H1 (cell line): Measurements from ENCODE around the gene PAIP2. TPM values are rescaled to one million over a fixed set of nuclear protein-coding genes. Genes with fewer than 3 reads are reported as not detected.

Experiments used
- CTCF ChIA-PET: fragments of 300-600 bp; sonication (Branson Sonifier 250); formaldehyde crosslinking; loops from one replicate; lab custom pipeline; 2021; ENCODE audit not compliant: partially characterized antibody; lab: Charles Lee
- POLR2A ChIA-PET: fragments of 300-600 bp; sonication (Branson Sonifier 250); formaldehyde crosslinking; loops from one replicate; lab custom pipeline; 2021; ENCODE audit warnings: inconsistent platforms; ENCODE audit not compliant: partially characterized antibody; lab: Charles Lee
- DNase-seq, 2 experiments: peaks; one replicate each; pipeline versions ENCODE4 v3.0.0 to v3.0.0-alpha.2; 2010 to 2022; ENCODE audit warnings: low spot score in 2 of 2, low read depth in 1 of 2, mixed read lengths in 1 of 2
- FAIRE-seq: peaks from 2 replicates; lab custom pipeline; 2011; peaks lifted over from hg19 to GRCh38; lab: Jason Lieb, UNC
- H2AFZ ChIP-seq: 2 replicates; pipeline ENCODE4 v1.8.1; 2012; ENCODE audit warnings: low read length, inconsistent platforms
- H2AK5ac ChIP-seq: 2 replicates; pipeline ENCODE4 v1.6.1; 2013; ENCODE audit warnings: low read depth, low read length
- H2BK120ac ChIP-seq: replicated peaks from 2 replicates; pipeline ENCODE3; 2013; ENCODE audit warnings: low read depth, low read length, inconsistent platforms
- H2BK12ac ChIP-seq: 2 replicates; pipeline ENCODE4 v1.6.1; 2013; ENCODE audit warnings: low read depth, low read length
- H2BK15ac ChIP-seq: 2 replicates; pipeline ENCODE4 v1.6.1; 2013; ENCODE audit warnings: low read length
- H2BK20ac ChIP-seq: 2 replicates; pipeline ENCODE4 v1.6.1; 2013; ENCODE audit warnings: low read length
- H2BK5ac ChIP-seq: 2 replicates; pipeline ENCODE4 v1.6.1; 2013; ENCODE audit warnings: low read depth, low read length
- H3K14ac ChIP-seq: 2 replicates; pipeline ENCODE4 v1.6.1; 2013; ENCODE audit warnings: inconsistent platforms; ENCODE audit not compliant: insufficient read length
- H3K18ac ChIP-seq: 2 replicates; pipeline ENCODE4 v1.6.1; 2013; ENCODE audit warnings: low read length; ENCODE audit errors: extremely low read depth
- H3K23ac ChIP-seq: 2 replicates; pipeline ENCODE4 v1.6.1; 2013; ENCODE audit warnings: inconsistent platforms; ENCODE audit not compliant: insufficient read length
- H3K23me2 ChIP-seq: 2 replicates; pipeline ENCODE4 v1.6.1; 2013; ENCODE audit warnings: low read depth, low read length
- H3K27ac ChIP-seq: 2 replicates; pipeline ENCODE4 v1.6.1; 2011; ENCODE audit warnings: low read depth, low read length, inconsistent platforms
- H3K27me3 ChIP-seq, 4 experiments: replicated peaks in 1 of 4; 1 replicate in 1 of 4; 2 replicates in 3 of 4; pipeline versions ENCODE4 v1.6.1 to v1.8.1; 2011 to 2013; ENCODE audit warnings: low read length in 3 of 4, mild to moderate bottlenecking in 3 of 4, inconsistent platforms in 2 of 4, mixed read lengths in 2 of 4, moderate library complexity in 1 of 4; ENCODE audit not compliant: control insufficient read depth in 3 of 4, insufficient read depth in 3 of 4; ENCODE audit errors: extremely low read depth in 1 of 4
- H3K36me3 ChIP-seq, 4 experiments: 2 replicates each; pipeline versions ENCODE4 v1.6.1 to v1.8.1; 2011 to 2013; ENCODE audit warnings: mild to moderate bottlenecking in 4 of 4, low read length in 3 of 4, moderate library complexity in 2 of 4, control low read depth in 1 of 4, inconsistent platforms in 1 of 4; ENCODE audit not compliant: insufficient read depth in 4 of 4, control insufficient read depth in 2 of 4
- H3K4ac ChIP-seq: replicated peaks from 2 replicates; pipeline ENCODE3; 2013; ENCODE audit warnings: low read length, low read depth, mixed read lengths, inconsistent platforms; ENCODE audit not compliant: insufficient read length
- H3K4me1 ChIP-seq, 4 experiments: replicated peaks in 1 of 4; 1 replicate in 1 of 4; 2 replicates in 3 of 4; pipeline versions ENCODE4 v1.6.1 to v1.8.1; 2011 to 2013; ENCODE audit warnings: low read length in 3 of 4, inconsistent platforms in 2 of 4, mixed read lengths in 1 of 4; ENCODE audit not compliant: insufficient read depth in 4 of 4, control insufficient read depth in 3 of 4
- H3K4me2 ChIP-seq, 2 experiments: 2 replicates each; pipeline versions ENCODE4 v1.6.1 to v1.8.1; 2011 to 2013; ENCODE audit warnings: low read depth in 2 of 2, low read length in 2 of 2, control low read depth in 1 of 2, inconsistent platforms in 1 of 2, mild to moderate bottlenecking in 1 of 2; ENCODE audit not compliant: insufficient read depth in 1 of 2
- H3K4me3 ChIP-seq, 4 experiments: fragments of 200-600, 300-600 bp in 1 of 4; sonication (generic), shearing (Covaris generic), sonication (Bioruptor Twin) in 1 of 4; 2 replicates each; pipeline versions ENCODE4 v1.5.1 to v1.8.1; 2011 to 2016; ENCODE audit warnings: low read length in 4 of 4, low read depth in 3 of 4, control low read depth in 2 of 4, inconsistent platforms in 2 of 4, mild to moderate bottlenecking in 2 of 4, mixed read lengths in 1 of 4, moderate library complexity in 1 of 4; ENCODE audit not compliant: insufficient read depth in 2 of 4; ENCODE audit errors: extremely low read depth in 1 of 4
- H3K56ac ChIP-seq: replicated peaks from 2 replicates; pipeline ENCODE3; 2013; ENCODE audit warnings: low read depth, mild to moderate bottlenecking, mixed read lengths, low read length, inconsistent platforms; ENCODE audit not compliant: insufficient read length
- H3K79me1 ChIP-seq: 2 replicates; pipeline ENCODE4 v1.6.1; 2013; ENCODE audit warnings: low read depth, low read length, control low read depth
- H3K79me2 ChIP-seq, 2 experiments: 2 replicates each; pipeline versions ENCODE4 v1.6.1 to v1.8.1; 2012 to 2013; ENCODE audit warnings: low read length in 2 of 2, mild to moderate bottlenecking in 2 of 2, inconsistent platforms in 1 of 2; ENCODE audit not compliant: insufficient read depth in 2 of 2, control insufficient read depth in 1 of 2
- H3K9ac ChIP-seq, 4 experiments: replicated peaks in 1 of 4; 1 replicate in 1 of 4; 2 replicates in 3 of 4; pipeline versions ENCODE4 v1.6.1 to v1.8.1; 2011 to 2013; ENCODE audit warnings: low read depth in 3 of 4, low read length in 3 of 4, control low read depth in 2 of 4, mild to moderate bottlenecking in 2 of 4, moderate library complexity in 2 of 4, inconsistent platforms in 1 of 4; ENCODE audit errors: extremely low read depth in 1 of 4
- H3K9me3 ChIP-seq, 2 experiments: 2 replicates each; pipeline versions ENCODE4 v1.6.1 to v1.8.1; 2012 to 2013; ENCODE audit warnings: mild to moderate bottlenecking in 2 of 2, moderate library complexity in 2 of 2, control low read depth in 1 of 2, inconsistent platforms in 1 of 2, low read depth in 1 of 2, low read length in 1 of 2, mixed read lengths in 1 of 2; ENCODE audit not compliant: insufficient read depth in 2 of 2
- H4K20me1 ChIP-seq, 2 experiments: replicated peaks in 1 of 2; 2 replicates each; pipeline versions ENCODE3 to v1.8.1; 2011 to 2013; ENCODE audit warnings: inconsistent platforms in 2 of 2, low read length in 2 of 2, mild to moderate bottlenecking in 1 of 2; ENCODE audit not compliant: insufficient read depth in 2 of 2, control insufficient read depth in 1 of 2
- H4K5ac ChIP-seq: 2 replicates; pipeline ENCODE4 v1.6.1; 2013; ENCODE audit warnings: low read length, low read depth, mixed read lengths, inconsistent platforms; ENCODE audit not compliant: insufficient read length
- H4K8ac ChIP-seq: 2 replicates; pipeline ENCODE4 v1.8.0; 2013; ENCODE audit warnings: mild to moderate bottlenecking, moderate library complexity, low read length, inconsistent platforms; ENCODE audit not compliant: insufficient read depth; ENCODE audit errors: extremely low read depth
- H4K91ac ChIP-seq: replicated peaks from 2 replicates; pipeline ENCODE3; 2013; ENCODE audit warnings: low read length, mixed read lengths, inconsistent platforms; ENCODE audit not compliant: insufficient read length
- CHD2 ChIP-seq: IDR thresholded peaks from 2 replicates; pipeline ENCODE4 v1.6.1; 2012; ENCODE audit warnings: low read length, improper control_type of control experiment
- CTBP2 ChIP-seq: IDR thresholded peaks from 2 replicates; pipeline ENCODE4 v1.7.0; 2011; ENCODE audit warnings: borderline replicate concordance, mild to moderate bottlenecking, moderate library complexity, mixed read lengths, low read length; ENCODE audit not compliant: insufficient read depth, insufficient read length
- GABPA ChIP-seq: IDR thresholded peaks from 2 replicates; pipeline ENCODE4 v1.6.1; 2011; ENCODE audit warnings: mild to moderate bottlenecking, low read length, moderate library complexity, borderline replicate concordance; ENCODE audit not compliant: insufficient read depth
- MAFK ChIP-seq: IDR thresholded peaks from 2 replicates; pipeline ENCODE4 v1.6.1; 2012; ENCODE audit warnings: low read depth, mild to moderate bottlenecking, improper control_type of control experiment, low read length
- NANOG ChIP-seq: IDR thresholded peaks from 2 replicates; pipeline ENCODE4 v1.6.1; 2011; ENCODE audit warnings: low read length, low read depth, mild to moderate bottlenecking, inconsistent platforms; ENCODE audit not compliant: insufficient read depth, poor library complexity, severe bottlenecking
- POLR2A ChIP-seq, 2 experiments: IDR thresholded peaks; 1 replicate in 1 of 2; 2 replicates in 1 of 2; pipeline ENCODE4 v1.6.1; 2011; ENCODE audit warnings: low read depth in 2 of 2, low read length in 2 of 2, mild to moderate bottlenecking in 2 of 2; ENCODE audit errors: control extremely low read depth in 1 of 2
- SP1 ChIP-seq: IDR thresholded peaks from 2 replicates; pipeline ENCODE4 v1.6.1; 2011; ENCODE audit warnings: low read depth, low read length
- ZNF274 ChIP-seq: IDR thresholded peaks from 2 replicates; pipeline ENCODE4 v1.7.0; 2012; ENCODE audit warnings: low read length, borderline replicate concordance; ENCODE audit errors: extremely low read depth
- WGBS, 2 experiments: shearing (Covaris generic) in 1 of 2; methylation state at CpG; one replicate each; pipeline versions ENCODE4 v1.1.6 to v1.1.7; 2013 to 2015; ENCODE audit warnings: low lambda C conversion rate in 2 of 2, mixed read lengths in 2 of 2, inconsistent platforms in 1 of 2, low coverage in 1 of 2, missing lambda C conversion rate in 1 of 2; ENCODE audit not compliant: insufficient replicate concordance in 2 of 2, insufficient coverage in 1 of 2, insufficient read length in 1 of 2; ENCODE audit errors: extremely low coverage in 1 of 2, missing lambda C conversion rate in 1 of 2; 5-methylcytosine and 5-hydroxymethylcytosine counted together
- polyA plus RNA-seq, 7 experiments: library from polyadenylated mRNA; depleted of rRNA in 3 of 7; stranded (reverse) in 5 of 7; unstranded in 2 of 7; fragments of >200 nt in 5 of 7; fragments of 200-250 nt in 2 of 7; gene quantifications; 1 replicate in 5 of 7; 2 replicates in 1 of 7; 4 replicates in 1 of 7; pipeline versions ENCODE4 v1.2.1 to v1.2.3, GENCODE V29; 2011 to 2013; ENCODE audit warnings: missing spikeins in 2 of 7, mixed read lengths in 2 of 7
- total RNA-seq: library from RNA; stranded (reverse); fragmentation: NEBNext Ultra II Directional; extraction: Animal tissue kit (Norgen Biotek cat#: 25700); gene quantifications from 2 replicates; pipeline ENCODE4 v1.2.1, GENCODE V29; 2021

Gene PAIP2
- total and polyA plus RNA-seq, 2 of the 8 experiments (the other 6 are each of a cell fraction or from before 2014, with no cell fraction given), result 87.6 to 162 TPM

GRCh38 chr5:139389701-139390638 lies 48.3 kb downstream of the PAIP2 start, which contains the start of gene MZB1:
MZB1 (minus strand) TSS chr5:139389913; CDS start chr5:139389856, 57 bp downstream.
- H2BK12ac ChIP-seq, result peak within 1 kb of the TSS; percentile 71; the same call in 1 of the 2 replicates
- H3K4me2 ChIP-seq, result peak within 1 kb of the TSS in 1 of 2 experiments; percentile 48; a peak in 1 of 4 replicates
- H4K5ac ChIP-seq, result no peak within 1 kb of the TSS
- no peak within 1 kb of the TSS for H3K14ac ChIP-seq
- 95% methylated on average over 11 of the region's 11 CpGs; no CpG with 5 or more reads in 1 of the 2 experiments for WGBS, 2 experiments
- H2BK15ac ChIP-seq, result peak within 1 kb of the TSS; percentile 46; the same call in 1 of the 2 replicates
- H3K4me3 ChIP-seq, result no peak within 1 kb of the TSS
- H4K91ac ChIP-seq, result peak within 1 kb of the TSS; percentile 73
- no peak within 1 kb of the TSS for H3K23ac ChIP-seq
- peaks cover 3 to 34% (median 19%) of the 10 kb centered on the region in 4 experiments for H3K4me1 ChIP-seq
- CTCF ChIA-PET, result interaction anchor here (0.6 to 2.2 kb wide), 4 partner anchors 9 to 74 kb away, joined by 3 to 8 read pairs (median 5); partner anchors contain the start of gene PAIP2
- peak within 1 kb of the TSS; percentile 87 for H2BK20ac ChIP-seq
- FAIRE-seq (no peak), DNase-seq (no peak)
- H3K23me2 ChIP-seq, result peaks cover 25% of the 10 kb centered on the region; the same call in 1 of the 2 replicates
- no peak within 1 kb of the TSS; the same call in 1 of the 2 replicates for H2BK5ac ChIP-seq
- no peak within 1 kb of the TSS for H3K56ac ChIP-seq
- 0 out of 2 replicates have a peak within 1 kb of the TSS, but pooled peaks have one; percentile 0 for H3K18ac ChIP-seq
- no peaks in the 10 kb centered on the region for H3K9me3 ChIP-seq
- no peak within 1 kb of the TSS for H3K9ac ChIP-seq
- peak within 1 kb of the TSS; percentile 17; the same call in 1 of the 2 replicates for H2AK5ac ChIP-seq
- H4K20me1 ChIP-seq, result no peaks in the 10 kb centered on the region
- POLR2A ChIA-PET, result interaction anchor here (0.8 to 3.9 kb wide), 10 partner anchors 12 to 114 kb away, joined by 3 to 25 read pairs (median 4); partner anchors contain the start of genes MATR3 and SPATA24
- H3K79me1 ChIP-seq, result no peaks in the 10 kb centered on the region; the same call in 1 of the 2 replicates
- no peak within 1 kb of the TSS for H2BK120ac ChIP-seq
- H3K27ac ChIP-seq, result no peak within 1 kb of the TSS
- peak within 1 kb of the TSS; percentile 31; the same call in 1 of the 2 replicates for H4K8ac ChIP-seq
- H3K79me2 ChIP-seq, result no peaks in the 10 kb centered on the region
- H3K36me3 ChIP-seq, result no peaks in the 10 kb centered on the region
- H2AFZ ChIP-seq, result no peak within 1 kb of the TSS
- H3K4ac ChIP-seq, result peak within 1 kb of the TSS; percentile 89
- H3K27me3 ChIP-seq, result peaks cover 14 to 26% (median 22%) of the 10 kb centered on the region in 4 experiments; a peak in 6 of 7 replicates
- no peak for TF ChIP-seq NANOG
- TF ChIP-seq ZNF274, result no peak
- TF ChIP-seq POLR2A (IDR thresholded peaks at IDR 0.05; ENCODE audit: control extremely low read depth in 1 of 2, low read depth in 2 of 2, low read length in 2 of 2), result no peak
- TF ChIP-seq GABPA, result no peak
- no peak for TF ChIP-seq CHD2
- no peak for TF ChIP-seq MAFK
- no peak for TF ChIP-seq CTBP2
- no peak for TF ChIP-seq SP1
